ENCODE results near the gene MTHFR.

DNA sequence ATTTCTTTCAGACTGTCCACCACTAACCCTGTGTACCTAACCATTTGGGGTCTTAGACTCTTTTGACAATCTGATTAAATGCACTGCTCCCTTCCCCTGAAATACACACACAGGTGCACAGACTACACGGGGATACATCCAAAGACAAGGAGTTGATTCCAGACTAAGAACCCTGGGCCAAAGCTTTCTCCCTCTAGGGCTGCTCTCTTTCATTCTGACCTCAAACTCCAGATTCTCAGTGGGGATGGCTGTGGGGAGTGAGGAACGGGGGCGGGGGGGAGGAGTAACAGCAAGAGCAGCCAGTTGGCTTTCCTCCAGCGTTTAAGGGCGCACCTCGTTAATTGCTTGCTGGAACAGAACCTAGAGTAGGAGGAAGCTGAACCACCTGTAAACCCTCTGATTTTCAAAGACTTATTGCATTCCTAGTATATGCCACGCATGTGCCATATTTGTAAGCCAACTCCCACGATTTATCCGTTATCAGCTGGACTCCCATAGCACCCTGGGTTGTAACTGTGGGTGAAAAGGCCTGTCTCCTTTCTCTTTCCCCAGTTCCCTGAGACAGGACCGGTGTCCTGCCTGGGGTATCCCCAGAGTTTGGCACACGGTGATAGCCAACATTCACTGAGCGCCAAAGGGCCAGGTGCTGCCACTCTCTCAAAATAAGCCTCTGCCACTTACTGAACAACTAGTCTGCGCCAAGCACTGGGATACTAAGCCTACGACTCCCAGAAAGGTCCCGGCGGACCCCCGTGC, 920 bp downstream of the MTHFR start:
- TF ChIP-seq, protein P1, sequence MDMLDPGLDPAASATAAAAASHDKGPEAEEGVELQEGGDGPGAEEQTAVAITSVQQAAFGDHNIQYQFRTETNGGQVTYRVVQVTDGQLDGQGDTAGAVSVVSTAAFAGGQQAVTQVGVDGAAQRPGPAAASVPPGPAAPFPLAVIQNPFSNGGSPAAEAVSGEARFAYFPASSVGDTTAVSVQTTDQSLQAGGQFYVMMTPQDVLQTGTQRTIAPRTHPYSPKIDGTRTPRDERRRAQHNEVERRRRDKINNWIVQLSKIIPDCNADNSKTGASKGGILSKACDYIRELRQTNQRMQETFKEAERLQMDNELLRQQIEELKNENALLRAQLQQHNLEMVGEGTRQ (IDR thresholded peaks at IDR 0.05; ENCODE audit: low read depth, low read length) = no peak
- TF ChIP-seq POLR2A (IDR thresholded peaks at IDR 0.05; ENCODE audit: low read depth, low read length) (no peak), MAFK (IDR thresholded peaks at IDR 0.05; ENCODE audit: low read depth, low read length) (no peak), NFE2L2 (IDR thresholded peaks at IDR 0.05; ENCODE audit: low read depth, low read length) (no peak), RCOR1 (IDR thresholded peaks at IDR 0.05; ENCODE audit: insufficient replicate concordance, low read length) (no peak)
- TF ChIP-seq, protein P2, sequence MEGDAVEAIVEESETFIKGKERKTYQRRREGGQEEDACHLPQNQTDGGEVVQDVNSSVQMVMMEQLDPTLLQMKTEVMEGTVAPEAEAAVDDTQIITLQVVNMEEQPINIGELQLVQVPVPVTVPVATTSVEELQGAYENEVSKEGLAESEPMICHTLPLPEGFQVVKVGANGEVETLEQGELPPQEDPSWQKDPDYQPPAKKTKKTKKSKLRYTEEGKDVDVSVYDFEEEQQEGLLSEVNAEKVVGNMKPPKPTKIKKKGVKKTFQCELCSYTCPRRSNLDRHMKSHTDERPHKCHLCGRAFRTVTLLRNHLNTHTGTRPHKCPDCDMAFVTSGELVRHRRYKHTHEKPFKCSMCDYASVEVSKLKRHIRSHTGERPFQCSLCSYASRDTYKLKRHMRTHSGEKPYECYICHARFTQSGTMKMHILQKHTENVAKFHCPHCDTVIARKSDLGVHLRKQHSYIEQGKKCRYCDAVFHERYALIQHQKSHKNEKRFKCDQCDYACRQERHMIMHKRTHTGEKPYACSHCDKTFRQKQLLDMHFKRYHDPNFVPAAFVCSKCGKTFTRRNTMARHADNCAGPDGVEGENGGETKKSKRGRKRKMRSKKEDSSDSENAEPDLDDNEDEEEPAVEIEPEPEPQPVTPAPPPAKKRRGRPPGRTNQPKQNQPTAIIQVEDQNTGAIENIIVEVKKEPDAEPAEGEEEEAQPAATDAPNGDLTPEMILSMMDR (conservative IDR thresholded peaks at IDR 0.05; ENCODE audit: low read depth, low read length) = no peak
